Tibial nerve (tissue), 4 donors: ENCODE measurements around the gene ESYT3. TPM values are rescaled to one million over a fixed set of nuclear protein-coding genes. Genes with fewer than 3 reads are reported as not detected.

Experiments used
- DNase-seq, 2 donors: peaks; one replicate each; pipeline ENCODE4 v3.0.0-alpha.2; 2019; ENCODE audit warnings: low spot score in 2 of 2
- H3K27ac ChIP-seq, 4 donors: fragments of 200-600 bp; sonication (generic) in 3 of 4; one replicate each; pipeline ENCODE4 v1.5.1; 2017 to 2019; ENCODE audit warnings: mild to moderate bottlenecking in 1 of 4
- H3K27me3 ChIP-seq, 2 donors: fragments of 200-600 bp; sonication (generic) in 1 of 2; one replicate each; pipeline versions ENCODE4 v1.5.1 to v1.6.0; 2017 to 2019
- H3K36me3 ChIP-seq, 3 donors: fragments of 200-600 bp; sonication (generic); one replicate each; pipeline ENCODE4 v1.5.1; 2018 to 2019
- H3K4me1 ChIP-seq, 4 donors: fragments of 200-600 bp; sonication (generic) in 3 of 4; one replicate each; pipeline ENCODE4 v1.5.1; 2017 to 2019
- H3K4me3 ChIP-seq, 4 donors: fragments of 200-600 bp; sonication (generic) in 3 of 4; one replicate each; pipeline ENCODE4 v1.5.1; 2017 to 2019; ENCODE audit warnings: mild to moderate bottlenecking in 1 of 4, moderate library complexity in 1 of 4
- H3K9me3 ChIP-seq, 4 donors: fragments of 200-600 bp; sonication (generic) in 3 of 4; one replicate each; pipeline ENCODE4 v1.5.1; 2017 to 2019
- EP300 ChIP-seq, 2 donors: sonication (generic); formaldehyde crosslinking; IDR thresholded peaks; one replicate each; pipeline ENCODE4 v1.6.1; 2017; ENCODE audit warnings: antibody characterized with exemption in 2 of 2, mild to moderate bottlenecking in 1 of 2
- POLR2A ChIP-seq, 2 donors: fragments of 450-650 bp; IDR thresholded peaks; one replicate each; pipeline ENCODE4 v1.6.1; 2017; ENCODE audit warnings: antibody characterized with exemption in 2 of 2, mild to moderate bottlenecking in 2 of 2, moderate library complexity in 2 of 2
- WGBS, 2 donors: methylation state at CpG; one replicate each; pipeline ENCODE4 v1.1.5; 2018; 5-methylcytosine and 5-hydroxymethylcytosine counted together
- total RNA-seq, 4 donors: library from RNA; depleted of rRNA; stranded (reverse); fragments of >200 nt; gene quantifications; one replicate each; pipeline ENCODE4 v1.1.0, GENCODE V29; 2016
- TF ChIP-seq, protein P1 (sequence below), 5 experiments: fragments of 200-600 bp in 3 of 5; fragments of 450-650 bp in 2 of 5; sonication (generic) in 3 of 5; IDR thresholded peaks; one replicate each; pipeline ENCODE4 v1.5.1; 2016 to 2019; ENCODE audit warnings: antibody characterized with exemption in 5 of 5, mild to moderate bottlenecking in 3 of 5, moderate library complexity in 2 of 5

Gene ESYT3
- total RNA-seq, 4 donors from 2014 or later = 6.9 to 9.4 (median 7.6) TPM

DNA sequence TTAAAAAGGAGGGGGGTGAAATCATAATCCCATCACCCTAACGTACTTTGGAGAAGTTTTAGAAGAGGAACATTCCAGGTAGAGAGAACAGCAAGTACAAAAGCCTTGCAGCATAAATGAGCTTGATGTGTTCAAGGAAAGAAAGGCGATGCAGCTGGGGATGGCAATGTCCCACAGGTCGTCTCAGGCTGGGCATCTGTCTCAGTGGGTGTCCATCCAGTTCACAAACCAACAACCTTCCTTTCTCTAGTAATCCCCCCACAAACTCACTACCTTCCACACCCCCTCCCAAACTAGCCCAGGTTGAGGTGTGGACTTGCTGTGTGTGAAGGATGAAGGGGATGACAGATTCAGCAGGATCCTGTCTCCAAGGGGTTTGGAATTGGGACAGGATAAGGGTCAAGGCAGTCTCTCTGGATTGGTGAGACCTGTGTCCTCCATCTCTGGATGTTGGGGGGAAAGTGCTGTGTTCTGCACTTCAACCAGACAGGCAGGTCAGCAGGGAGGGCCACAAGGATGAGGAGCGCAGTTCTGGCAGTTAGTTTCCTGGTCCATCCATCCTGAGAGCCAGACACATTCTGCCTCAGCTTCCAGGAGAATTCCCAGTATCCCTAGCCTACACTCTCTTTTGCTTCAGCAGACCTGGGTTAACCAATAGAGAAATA is 1.7 kb upstream of the ESYT3 start:
- Histone ChIP-seq H3K36me3 (no peaks in the 10 kb centered on the region), H3K4me1 (peaks cover 0 to 26% (median 14%) of the 10 kb centered on the region in 4 donors), H3K4me3 (no peak overlapping the region), H3K27ac (no peak overlapping the region), H3K9me3 (no peaks in the 10 kb centered on the region), H3K27me3 (peaks cover 0 to 43% of the 10 kb centered on the region in 2 donors)
- WGBS, 2 donors = 77 to 83% methylated on average over 4 of the region's 4 CpGs
- DNase-seq = no peak
- TF ChIP-seq, protein P1, sequence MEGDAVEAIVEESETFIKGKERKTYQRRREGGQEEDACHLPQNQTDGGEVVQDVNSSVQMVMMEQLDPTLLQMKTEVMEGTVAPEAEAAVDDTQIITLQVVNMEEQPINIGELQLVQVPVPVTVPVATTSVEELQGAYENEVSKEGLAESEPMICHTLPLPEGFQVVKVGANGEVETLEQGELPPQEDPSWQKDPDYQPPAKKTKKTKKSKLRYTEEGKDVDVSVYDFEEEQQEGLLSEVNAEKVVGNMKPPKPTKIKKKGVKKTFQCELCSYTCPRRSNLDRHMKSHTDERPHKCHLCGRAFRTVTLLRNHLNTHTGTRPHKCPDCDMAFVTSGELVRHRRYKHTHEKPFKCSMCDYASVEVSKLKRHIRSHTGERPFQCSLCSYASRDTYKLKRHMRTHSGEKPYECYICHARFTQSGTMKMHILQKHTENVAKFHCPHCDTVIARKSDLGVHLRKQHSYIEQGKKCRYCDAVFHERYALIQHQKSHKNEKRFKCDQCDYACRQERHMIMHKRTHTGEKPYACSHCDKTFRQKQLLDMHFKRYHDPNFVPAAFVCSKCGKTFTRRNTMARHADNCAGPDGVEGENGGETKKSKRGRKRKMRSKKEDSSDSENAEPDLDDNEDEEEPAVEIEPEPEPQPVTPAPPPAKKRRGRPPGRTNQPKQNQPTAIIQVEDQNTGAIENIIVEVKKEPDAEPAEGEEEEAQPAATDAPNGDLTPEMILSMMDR (IDR thresholded peaks at IDR 0.05) = no peak
- TF ChIP-seq EP300 (IDR thresholded peaks at IDR 0.05) (no peak), POLR2A (IDR thresholded peaks at IDR 0.05) (no peak)

DNA sequence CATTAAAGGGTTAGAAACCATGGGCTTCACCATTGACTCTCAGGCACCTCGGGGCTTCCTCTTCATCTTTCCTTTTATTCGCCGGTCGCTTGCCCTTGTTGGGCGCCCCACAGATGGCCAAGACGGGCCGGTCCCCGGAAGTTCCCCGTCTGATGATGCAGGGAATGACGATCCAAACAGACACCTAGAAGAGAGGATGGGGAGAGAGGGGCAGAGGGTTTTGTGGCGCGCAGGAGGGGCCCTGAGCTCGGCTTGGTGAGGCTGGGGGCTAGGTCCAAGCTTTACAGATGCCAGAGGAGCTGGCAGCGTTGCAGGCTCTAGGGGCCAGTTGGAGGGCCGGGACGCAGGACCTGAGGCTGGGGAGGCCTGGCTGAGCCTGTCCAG is 532 bp upstream of the ESYT3 start:
- Histone ChIP-seq H3K4me3 (peak overlapping the region; percentile 39 to 62 (median 46)), H3K9me3 (no peaks in the 10 kb centered on the region), H3K4me1 (peaks cover 0 to 26% (median 14%) of the 10 kb centered on the region in 4 donors), H3K27me3 (peaks cover 0 to 43% of the 10 kb centered on the region in 2 donors), H3K27ac (no peak overlapping the region), H3K36me3 (no peaks in the 10 kb centered on the region)
- 15 to 32% methylated on average over 16 of the region's 16 CpGs for WGBS, 2 donors
- TF ChIP-seq EP300 (IDR thresholded peaks at IDR 0.05) (no peak), POLR2A (IDR thresholded peaks at IDR 0.05) (no peak)
- TF ChIP-seq, protein P1 (IDR thresholded peaks at IDR 0.05) = no peak
- DNase-seq = no peak

DNA sequence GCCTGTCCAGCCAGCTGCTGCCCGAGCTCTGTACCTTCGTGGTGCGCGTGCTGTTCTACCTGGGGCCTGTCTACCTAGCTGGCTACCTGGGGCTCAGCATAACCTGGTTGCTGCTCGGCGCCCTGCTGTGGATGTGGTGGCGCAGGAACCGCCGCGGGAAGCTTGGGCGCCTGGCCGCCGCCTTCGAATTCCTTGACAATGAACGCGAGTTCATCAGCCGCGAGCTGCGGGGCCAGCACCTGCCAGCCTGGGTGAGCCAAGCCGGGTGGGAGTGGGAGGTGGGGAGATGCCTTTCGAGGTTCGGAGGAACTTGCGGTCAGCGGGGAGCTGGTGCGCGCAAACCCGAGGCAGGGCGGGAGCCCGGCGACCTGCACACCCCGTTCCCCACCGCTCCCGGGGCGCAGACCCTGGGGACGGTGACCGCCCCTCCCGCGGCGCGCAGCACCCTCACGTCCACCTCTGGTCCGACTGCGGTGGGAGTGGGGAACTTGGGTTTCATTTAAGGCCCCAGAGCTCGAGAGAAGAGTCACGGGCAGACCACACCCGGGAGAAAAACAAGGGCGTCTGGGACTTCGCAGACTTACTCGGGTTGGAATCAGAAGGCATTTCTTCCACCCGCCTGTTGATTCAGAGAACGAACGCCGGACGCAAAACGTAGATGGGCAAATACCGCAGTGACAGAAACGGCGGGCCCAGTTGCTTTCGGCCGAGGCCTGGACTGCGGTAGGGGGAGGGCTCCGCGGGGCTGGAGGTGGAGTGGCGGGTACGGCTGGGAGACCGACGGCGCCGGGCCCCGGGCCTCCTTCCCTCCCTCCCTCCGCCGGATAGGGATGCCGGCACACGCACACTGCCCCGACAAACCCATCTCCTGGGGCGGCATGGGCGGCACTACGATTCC is 708 bp downstream of the ESYT3 start:
- TF ChIP-seq POLR2A (IDR thresholded peaks at IDR 0.05) (no peak), EP300 (IDR thresholded peaks at IDR 0.05) (no peak)
- TF ChIP-seq, protein P1 (IDR thresholded peaks at IDR 0.05) = no peak
- Histone ChIP-seq H3K36me3 (no peaks in the 10 kb centered on the region), H3K9me3 (no peaks in the 10 kb centered on the region), H3K4me1 (peaks cover 0 to 26% (median 14%) of the 10 kb centered on the region in 4 donors), H3K27me3 (peaks cover 0 to 43% of the 10 kb centered on the region in 2 donors), H3K27ac (peak overlapping the region in 1 of 4 donors; percentile 9), H3K4me3 (peak overlapping the region; percentile 39 to 62 (median 46))
- no peak for DNase-seq
- 5 to 7% methylated on average over 38 to 49 of the region's 78 CpGs for WGBS, 2 donors

DNA sequence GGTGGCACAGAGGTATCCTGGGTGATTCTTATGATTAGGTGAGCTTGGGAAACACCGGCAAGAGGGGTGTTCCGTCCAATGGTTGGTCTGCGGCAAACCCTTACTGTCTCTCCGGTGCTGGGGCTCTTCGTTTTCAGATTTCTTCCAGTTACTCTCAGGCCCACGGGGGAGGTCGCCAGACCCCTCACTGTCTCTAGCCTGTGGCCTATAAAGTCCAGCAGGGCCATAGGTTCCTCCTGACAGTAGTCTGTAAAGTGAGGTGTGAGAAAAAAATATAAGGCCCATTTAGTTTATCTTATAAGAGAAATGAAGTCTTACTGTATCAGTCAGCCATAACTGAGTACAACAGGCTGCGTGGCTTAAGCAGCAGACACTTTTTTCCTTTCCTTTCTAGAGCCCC is 1.4 kb downstream of the ESYT3 start:
- H3K4me1 ChIP-seq = peaks cover 0 to 26% (median 14%) of the 10 kb centered on the region in 4 donors
- DNase-seq = no peak
- peak overlapping the region in 3 of 4 donors; percentile 39 to 62 (median 51) for H3K4me3 ChIP-seq
- WGBS, 2 donors = 63 to 85% methylated on average over 8 of the region's 8 CpGs
- no peak overlapping the region for H3K27ac ChIP-seq
- H3K9me3 ChIP-seq = no peaks in the 10 kb centered on the region
- peaks cover 0 to 43% of the 10 kb centered on the region in 2 donors for H3K27me3 ChIP-seq
- no peaks in the 10 kb centered on the region for H3K36me3 ChIP-seq
- TF ChIP-seq, protein P1 (IDR thresholded peaks at IDR 0.05) = no peak
- TF ChIP-seq EP300 (IDR thresholded peaks at IDR 0.05) (no peak), POLR2A (IDR thresholded peaks at IDR 0.05) (no peak)

DNA sequence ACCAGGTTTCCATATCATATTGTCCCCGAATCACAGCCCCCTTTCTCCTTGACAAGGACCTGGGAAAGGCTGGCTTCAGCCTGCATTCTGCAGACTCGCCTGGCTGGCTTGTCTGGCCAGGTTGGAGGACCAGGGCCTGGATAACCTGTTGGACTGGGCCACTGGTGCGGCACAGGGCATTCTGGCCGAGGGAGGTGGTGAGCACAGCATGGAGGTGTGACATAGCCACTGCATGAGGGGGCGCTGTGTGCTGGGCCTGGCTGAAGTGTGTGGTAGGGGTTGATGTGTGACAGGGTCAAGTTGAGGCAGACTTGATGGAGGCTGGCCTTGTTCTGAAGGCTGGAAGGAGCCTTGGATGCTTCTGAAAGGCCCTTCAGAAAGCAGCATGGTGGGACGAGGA is 2.9 kb downstream of the ESYT3 start:
- H3K27ac ChIP-seq = no peak overlapping the region
- WGBS, 2 donors = 90 to 97% methylated on average over 6 of the region's 6 CpGs
- TF ChIP-seq, protein P1 (IDR thresholded peaks at IDR 0.05) = no peak
- no peak for TF ChIP-seq POLR2A (IDR thresholded peaks at IDR 0.05)
- no peak for TF ChIP-seq EP300 (IDR thresholded peaks at IDR 0.05)
- H3K9me3 ChIP-seq = no peaks in the 10 kb centered on the region
- no peak overlapping the region for H3K4me3 ChIP-seq
- no peak for DNase-seq
- peaks cover 0 to 26% (median 14%) of the 10 kb centered on the region in 4 donors for H3K4me1 ChIP-seq
- no peaks in the 10 kb centered on the region for H3K36me3 ChIP-seq
- H3K27me3 ChIP-seq = peaks cover 0 to 41% of the 10 kb centered on the region in 2 donors
